HepG2 (cell line): Measurements from ENCODE around the gene MIF4GD. TPM values are rescaled to one million over a fixed set of nuclear protein-coding genes. Genes with fewer than 3 reads are reported as not detected.
A peak's percentile ranks its signal among the peaks of the same experiment; 100 is the strongest.

Experiments
- CEBPB ChIP-seq: IDR thresholded peaks from 2 replicates; pipeline ENCODE4 v1.6.1; 2011; ENCODE audit warnings: low read depth, low read length, improper control_type of control experiment, borderline replicate concordance
- FOSL2 ChIP-seq: sonication (generic); formaldehyde crosslinking; IDR thresholded peaks from 2 replicates; pipeline ENCODE4 v1.4.0; 2020; ENCODE audit warnings: missing genetic modification reagents
- FOXM1 ChIP-seq: sonication (generic); formaldehyde crosslinking; IDR thresholded peaks from 2 replicates; pipeline ENCODE4 v1.5.0; 2020; ENCODE audit warnings: missing genetic modification reagents
- GPN1 ChIP-seq: sonication (generic); formaldehyde crosslinking; IDR thresholded peaks from 2 replicates; pipeline ENCODE4 v1.5.1; 2020; ENCODE audit warnings: missing genetic modification reagents, borderline replicate concordance
- HES4 ChIP-seq: sonication (generic); formaldehyde crosslinking; IDR thresholded peaks from 2 replicates; pipeline ENCODE4 v1.9.0; 2021; ENCODE audit warnings: mild to moderate bottlenecking, missing genetic modification reagents, borderline replicate concordance
- KLF6 ChIP-seq: IDR thresholded peaks from 2 replicates; pipeline ENCODE4 v1.8.0; 2016; ENCODE audit warnings: missing biosample characterization, missing genetic modification reagents
- MAFF ChIP-seq: IDR thresholded peaks from 2 replicates; pipeline ENCODE4 v1.6.1; 2011; ENCODE audit warnings: low read depth, low read length, improper control_type of control experiment
- MED8 ChIP-seq: sonication (generic); formaldehyde crosslinking; IDR thresholded peaks from 2 replicates; pipeline ENCODE4 v1.8.1; 2023; ENCODE audit warnings: mild to moderate bottlenecking, missing genetic modification reagents; ENCODE audit not compliant: insufficient replicate concordance
- MEF2D ChIP-seq: sonication (generic); formaldehyde crosslinking; IDR thresholded peaks from 2 replicates; pipeline ENCODE4 v1.5.1; 2020; ENCODE audit warnings: mild to moderate bottlenecking, missing genetic modification reagents
- MZF1 ChIP-seq: sonication (generic); formaldehyde crosslinking; IDR thresholded peaks from 2 replicates; pipeline ENCODE4 v1.8.1; 2023; ENCODE audit warnings: mild to moderate bottlenecking, missing genetic modification reagents, borderline replicate concordance
- NFYB ChIP-seq: sonication (generic); formaldehyde crosslinking; IDR thresholded peaks from 2 replicates; pipeline ENCODE4 v1.4.0; 2020; ENCODE audit warnings: missing genetic modification reagents
- NR1H2 ChIP-seq: sonication (generic); formaldehyde crosslinking; IDR thresholded peaks from 2 replicates; pipeline ENCODE4 v1.8.1; 2022; ENCODE audit warnings: low read depth, missing genetic modification reagents, borderline replicate concordance
- PITX1 ChIP-seq: sonication (generic); formaldehyde crosslinking; IDR thresholded peaks from 2 replicates; pipeline ENCODE4 v1.5.1; 2020; ENCODE audit warnings: mild to moderate bottlenecking, missing genetic modification reagents
- PTBP1 ChIP-seq: fragments of 200-400 bp; formaldehyde crosslinking; IDR thresholded peaks from 2 replicates; pipeline ENCODE4 v1.6.1; 2018; ENCODE audit warnings: low read length, low read depth; ENCODE audit not compliant: poor library complexity, severe bottlenecking
- SMC3 ChIP-seq: IDR thresholded peaks from 2 replicates; pipeline ENCODE4 v1.6.1; 2011; ENCODE audit warnings: low read length, improper control_type of control experiment
- SP140L ChIP-seq: sonication (generic); formaldehyde crosslinking; IDR thresholded peaks from 2 replicates; pipeline ENCODE4 v1.4.0; 2020; ENCODE audit warnings: missing genetic modification reagents, borderline replicate concordance
- TBX3 ChIP-seq: fragments of 450-650 bp; IDR thresholded peaks from 2 replicates; pipeline ENCODE4 v1.6.1; 2017; ENCODE audit warnings: antibody characterized with exemption, mild to moderate bottlenecking, inconsistent platforms, borderline replicate concordance
- TCF12 ChIP-seq, 2 experiments: fragments of 450-650 bp in 1 of 2; sonication (generic) in 1 of 2; formaldehyde crosslinking in 1 of 2; IDR thresholded peaks; 2 replicates each; pipeline versions ENCODE4 v1.6.1 to v1.8.0; 2017 to 2022; ENCODE audit warnings: antibody characterized with exemption in 1 of 2, mild to moderate bottlenecking in 1 of 2, missing genetic modification reagents in 1 of 2, moderate library complexity in 1 of 2
- TOPORS ChIP-seq: sonication (generic); formaldehyde crosslinking; IDR thresholded peaks from 2 replicates; pipeline ENCODE4 v1.8.0; 2023; ENCODE audit warnings: mild to moderate bottlenecking, missing genetic modification reagents
- YY1 ChIP-seq: IDR thresholded peaks from 2 replicates; pipeline ENCODE4 v1.6.1; 2011; ENCODE audit warnings: low read length, low read depth, moderate library complexity, mild to moderate bottlenecking; ENCODE audit not compliant: insufficient read depth, insufficient replicate concordance
- ZFY ChIP-seq: sonication (generic); formaldehyde crosslinking; IDR thresholded peaks from 2 replicates; pipeline ENCODE4 v1.4.0; 2020; ENCODE audit warnings: missing genetic modification reagents
- ZNF136 ChIP-seq: sonication (generic); formaldehyde crosslinking; IDR thresholded peaks from 2 replicates; pipeline ENCODE4 v1.8.1; 2022; ENCODE audit warnings: low read depth, mild to moderate bottlenecking, moderate library complexity, missing genetic modification reagents
- ZNF138 ChIP-seq: sonication (generic); formaldehyde crosslinking; IDR thresholded peaks from 2 replicates; pipeline ENCODE4 v1.5.0; 2020; ENCODE audit warnings: mild to moderate bottlenecking, low read depth, missing genetic modification reagents
- ZNF367 ChIP-seq: sonication (generic); formaldehyde crosslinking; IDR thresholded peaks from 2 replicates; pipeline ENCODE4 v1.4.0; 2020; ENCODE audit warnings: missing genetic modification reagents, borderline replicate concordance
- ZNF501 ChIP-seq: sonication (generic); formaldehyde crosslinking; IDR thresholded peaks from 2 replicates; pipeline ENCODE4 v1.5.1; 2020; ENCODE audit warnings: mild to moderate bottlenecking, moderate library complexity, missing genetic modification reagents
- ZNF513 ChIP-seq: sonication (generic); formaldehyde crosslinking; conservative IDR thresholded peaks from 2 replicates; pipeline ENCODE4 v1.5.0; 2020; ENCODE audit warnings: missing genetic modification reagents
- ZNF781 ChIP-seq: sonication (generic); formaldehyde crosslinking; IDR thresholded peaks from 2 replicates; pipeline ENCODE4 v1.5.1; 2020; ENCODE audit warnings: borderline replicate concordance, mild to moderate bottlenecking, missing genetic modification reagents; ENCODE audit errors: not compliant biosample characterization
- ZNF782 ChIP-seq: sonication (generic); formaldehyde crosslinking; IDR thresholded peaks from 2 replicates; pipeline ENCODE4 v1.4.0; 2020; ENCODE audit warnings: missing genetic modification reagents, mild to moderate bottlenecking, borderline replicate concordance
- polyA plus RNA-seq, 8 experiments: library from polyadenylated mRNA; depleted of rRNA in 3 of 8; stranded (reverse) in 7 of 8; unstranded in 1 of 8; fragments of >200 nt; fragmentation: Illumina TruSeq in 4 of 8; extraction: Trizol in 4 of 8; gene quantifications; 2 replicates each; pipeline versions ENCODE4 v1.2.1 to v1.2.3, GENCODE V29; 2011 to 2016; ENCODE audit warnings: low read depth in 4 of 8, missing spikeins in 1 of 8, mixed read lengths in 1 of 8; ENCODE audit not compliant: insufficient read depth in 1 of 8
- total RNA-seq, 5 experiments: library from RNA; depleted of rRNA; stranded (reverse); fragments of >200 nt; fragmentation: Illumina TruSeq; extraction: Trizol; gene quantifications; 2 replicates each; pipeline ENCODE4 v1.2.3, GENCODE V29; 2016; ENCODE audit warnings: low read depth in 1 of 5
- TF ChIP-seq, protein P1 (sequence below): sonication (generic); formaldehyde crosslinking; IDR thresholded peaks from 2 replicates; pipeline ENCODE4 v1.5.1; 2020; ENCODE audit warnings: mild to moderate bottlenecking, missing genetic modification reagents

Gene MIF4GD
- total and polyA plus RNA-seq, 2 of the 13 experiments (the other 11 are each of a cell fraction or from before 2014, with no cell fraction given): 14.0 to 28.0 TPM

DNA sequence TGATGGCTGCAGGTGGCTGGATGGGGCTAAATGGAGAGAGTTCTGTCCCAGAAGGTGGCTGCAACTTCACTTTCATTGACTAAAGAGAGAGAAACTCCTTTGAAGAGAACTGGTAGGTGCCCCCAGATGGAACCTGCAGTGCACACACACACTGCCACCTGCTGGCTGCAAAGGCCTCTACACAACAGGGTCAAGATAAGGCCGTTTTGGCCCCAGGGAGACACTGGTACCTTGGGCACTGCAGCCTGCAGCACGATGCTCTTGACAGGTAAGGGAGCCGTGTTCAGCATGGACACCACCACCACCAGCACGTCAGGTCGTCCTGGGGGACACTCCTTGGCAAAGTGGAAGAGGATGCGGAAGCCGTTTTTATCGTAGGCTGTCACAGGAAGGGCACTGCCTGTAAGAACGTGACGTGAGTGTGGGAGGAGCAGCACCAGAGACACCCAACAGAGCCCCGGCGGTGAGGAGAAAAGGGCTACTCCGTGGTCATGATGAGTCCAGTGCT is 32.3 kb downstream of the MIF4GD start (continued):
- TF ChIP-seq NR1H2 (CRISPR knock-in tag) (no peak), PITX1 (CRISPR knock-in tag) (no peak), MED8 (no peak), ZNF782 (CRISPR knock-in tag) (no peak), KLF6 (no peak), ZNF501 (CRISPR knock-in tag) (peak; percentile 43; the same call in 1 of the 2 replicates), ZNF781 (CRISPR knock-in tag) (no peak), ZNF138 (no peak), TCF12 (IDR thresholded peaks at IDR 0.05) (no peak), TCF12 (CRISPR knock-in tag; IDR thresholded peaks at IDR 0.05) (no peak), TBX3 (no peak), MAFF (no peak), FOSL2 (no peak), TOPORS (CRISPR knock-in tag) (no peak), ZNF513 (CRISPR knock-in tag) (no peak), ZNF136 (CRISPR knock-in tag) (no peak), MZF1 (CRISPR knock-in tag) (no peak), HES4 (CRISPR knock-in tag) (no peak), FOXM1 (CRISPR knock-in tag) (no peak), SP140L (CRISPR knock-in tag) (no peak), ZFY (CRISPR knock-in tag) (no peak), ZNF367 (CRISPR knock-in tag) (no peak), GPN1 (CRISPR knock-in tag) (no peak), CEBPB (no peak), NFYB (CRISPR knock-in tag) (no peak), YY1 (peak; percentile 32), PTBP1 (no peak), SMC3 (peak; percentile 81), MEF2D (CRISPR knock-in tag) (no peak)
- TF ChIP-seq, protein P1, sequence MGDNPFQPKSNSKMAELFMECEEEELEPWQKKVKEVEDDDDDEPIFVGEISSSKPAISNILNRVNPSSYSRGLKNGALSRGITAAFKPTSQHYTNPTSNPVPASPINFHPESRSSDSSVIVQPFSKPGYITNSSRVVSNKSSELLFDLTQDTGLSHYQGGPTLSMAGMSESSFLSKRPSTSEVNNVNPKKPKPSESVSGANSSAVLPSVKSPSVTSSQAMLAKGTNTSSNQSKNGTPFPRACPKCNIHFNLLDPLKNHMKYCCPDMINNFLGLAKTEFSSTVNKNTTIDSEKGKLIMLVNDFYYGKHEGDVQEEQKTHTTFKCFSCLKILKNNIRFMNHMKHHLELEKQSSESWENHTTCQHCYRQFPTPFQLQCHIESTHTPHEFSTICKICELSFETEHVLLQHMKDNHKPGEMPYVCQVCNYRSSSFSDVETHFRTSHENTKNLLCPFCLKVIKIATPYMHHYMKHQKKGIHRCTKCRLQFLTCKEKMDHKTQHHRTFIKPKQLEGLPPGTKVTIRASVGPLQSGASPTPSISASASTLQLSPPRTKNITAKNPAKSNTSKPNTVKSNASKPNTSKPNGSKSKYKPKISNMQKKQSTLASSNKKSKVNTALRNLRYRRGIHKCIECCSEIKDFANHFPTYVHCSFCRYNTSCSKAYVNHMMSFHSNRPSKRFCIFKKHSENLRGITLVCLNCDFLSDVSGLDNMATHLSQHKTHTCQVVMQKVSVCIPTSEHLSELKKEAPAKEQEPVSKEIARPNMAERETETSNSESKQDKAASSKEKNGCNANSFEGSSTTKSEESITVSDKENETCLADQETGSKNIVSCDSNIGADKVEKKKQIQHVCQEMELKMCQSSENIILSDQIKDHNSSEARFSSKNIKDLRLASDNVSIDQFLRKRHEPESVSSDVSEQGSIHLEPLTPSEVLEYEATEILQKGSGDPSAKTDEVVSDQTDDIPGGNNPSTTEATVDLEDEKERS: no peak
